GM23248 (cell line): Measurements from ENCODE around the gene IGFL1.
"Not testable (repeated sequence)": the region's sequence is repeated elsewhere in the genome, so short reads cannot be mapped to it uniquely, and the experiment has no call there.

Experiments
- EZH2 ChIP-seq: fragments of 200-600 bp; sonication (generic); IDR thresholded peaks from 2 replicates; pipeline ENCODE4 v1.6.1; 2018; ENCODE audit warnings: antibody characterized with exemption, mild to moderate bottlenecking; ENCODE audit not compliant: insufficient read depth, poor library complexity, severe bottlenecking
- EZH2phosphoT487 ChIP-seq: fragments of 200-600 bp; sonication (generic); IDR thresholded peaks from 2 replicates; pipeline ENCODE4 v1.6.1; 2018; ENCODE audit warnings: antibody characterized with exemption, moderate library complexity, mild to moderate bottlenecking, low read depth; ENCODE audit not compliant: insufficient read depth

- TF ChIP-seq EZH2, EZH2phosphoT487: not testable (repeated sequence)
Measured at GRCh38 chr19:46273931-46274330, 44.4 kb downstream of the IGFL1 start.
